ENCODE data around the gene SORBS1.
"Not testable (repeated sequence)": the region's sequence is repeated elsewhere in the genome, so short reads cannot be mapped to it uniquely, and the experiment has no call there.

Gene SORBS1

GRCh38 chr10:95363303-95363912 is 197.8 kb downstream of the SORBS1 start:
- in situ Hi-C loops (cut with HindIII; ENCODE audit: low sequenced_read_pairs), result loop anchor here (25.0 kb wide), 1 partner anchor 176 kb away; the partner anchor contains the start of gene ACSM6

- in situ Hi-C loops (cut with HindIII; ENCODE audit: low sequenced_read_pairs), result loop anchor here (25.0 kb wide), 1 partner anchor 173 kb away; the partner anchor contains the start of gene ACSM6
Measured at GRCh38 chr10:95360122-95360714, 201.0 kb downstream of the SORBS1 start.

- in situ Hi-C loops (cut with HindIII; ENCODE audit: low sequenced_read_pairs), result loop anchor here (25.0 kb wide), 1 partner anchor 172 kb away; the partner anchor contains the start of gene ACSM6
Measured at GRCh38 chr10:95359466-95359865, 201.7 kb downstream of the SORBS1 start.

- in situ Hi-C loops (cut with HindIII; ENCODE audit: low sequenced_read_pairs), result loop anchor here (25.0 kb wide), 1 partner anchor 169 kb away; the partner anchor contains the start of gene ACSM6
Measured at GRCh38 chr10:95356190-95356955, 204.8 kb downstream of the SORBS1 start.

- in situ Hi-C loops (cut with HindIII; ENCODE audit: low sequenced_read_pairs), result loop anchor here (25.0 kb wide), 1 partner anchor 168 kb away; the partner anchor contains the start of gene ACSM6
Measured at GRCh38 chr10:95355301-95355700, 205.9 kb downstream of the SORBS1 start.

- in situ Hi-C loops (cut with HindIII; ENCODE audit: low sequenced_read_pairs), result loop anchor here (25.0 kb wide), 1 partner anchor 167 kb away; the partner anchor contains the start of gene ACSM6
Measured at GRCh38 chr10:95354110-95354509, 207.1 kb downstream of the SORBS1 start.

GRCh38 chr10:95353123-95353522 is 208.0 kb downstream of the SORBS1 start:
- in situ Hi-C loops (cut with HindIII; ENCODE audit: low sequenced_read_pairs), result loop anchor here (25.0 kb wide), 1 partner anchor 166 kb away; the partner anchor contains the start of gene ACSM6

GRCh38 chr10:95352684-95353083 is 208.5 kb downstream of the SORBS1 start:
- in situ Hi-C loops (cut with HindIII; ENCODE audit: low sequenced_read_pairs), result loop anchor here (25.0 kb wide), 1 partner anchor 165 kb away; the partner anchor contains the start of gene ACSM6

GRCh38 chr10:95350830-95351228 is 210.3 kb downstream of the SORBS1 start:
- in situ Hi-C loops (cut with HindIII; ENCODE audit: low sequenced_read_pairs), result loop anchor here (25.0 kb wide), 1 partner anchor 164 kb away; the partner anchor contains the start of gene ACSM6

- in situ Hi-C loops (cut with HindIII; ENCODE audit: low sequenced_read_pairs), result loop anchor here (25.0 kb wide), 1 partner anchor 163 kb away; the partner anchor contains the start of gene ACSM6
Measured at GRCh38 chr10:95350219-95350829, 210.8 kb downstream of the SORBS1 start.

GRCh38 chr10:95347402-95347766 is 213.8 kb downstream of the SORBS1 start:
- in situ Hi-C loops (cut with HindIII; ENCODE audit: low sequenced_read_pairs), result not testable (repeated sequence)

- in situ Hi-C loops (cut with HindIII; ENCODE audit: low sequenced_read_pairs), result no loop called here
Measured at GRCh38 chr10:95346715-95347401, 214.3 kb downstream of the SORBS1 start.

- in situ Hi-C loops (cut with HindIII; ENCODE audit: low sequenced_read_pairs), result no loop called here
Measured at GRCh38 chr10:95343573-95343972, 217.6 kb downstream of the SORBS1 start.

GRCh38 chr10:95341716-95342130 is 219.4 kb downstream of the SORBS1 start:
- in situ Hi-C loops (cut with HindIII; ENCODE audit: low sequenced_read_pairs), result no loop called here

GRCh38 chr10:95339863-95340262 is 221.3 kb downstream of the SORBS1 start:
- in situ Hi-C loops (cut with HindIII; ENCODE audit: low sequenced_read_pairs), result no loop called here

GRCh38 chr10:95337423-95338160 is 223.6 kb downstream of the SORBS1 start:
- in situ Hi-C loops (cut with HindIII; ENCODE audit: low sequenced_read_pairs), result no loop called here

GRCh38 chr10:95336702-95337101 is 224.5 kb downstream of the SORBS1 start:
- in situ Hi-C loops (cut with HindIII; ENCODE audit: low sequenced_read_pairs), result no loop called here

- in situ Hi-C loops (cut with HindIII; ENCODE audit: low sequenced_read_pairs), result no loop called here
Measured at GRCh38 chr10:95335933-95336699, 225.1 kb downstream of the SORBS1 start.

- in situ Hi-C loops (cut with HindIII; ENCODE audit: low sequenced_read_pairs), result no loop called here
Measured at GRCh38 chr10:95334805-95335144, 226.4 kb downstream of the SORBS1 start.

Data from DLD1 (cell line).